ENCODE results near the gene DEAF1. TPM values are rescaled to one million over a fixed set of nuclear protein-coding genes. Genes with fewer than 3 reads are reported as not detected.
A peak's percentile ranks its signal among the peaks of the same experiment; 100 is the strongest.

DEAF1 gene
- total and polyA plus RNA-seq, 9 of the 15 experiments (the other 6 are each of a cell fraction or from before 2014, with no cell fraction given): 2.0 to 69.1 (median 26.8) TPM

DNA sequence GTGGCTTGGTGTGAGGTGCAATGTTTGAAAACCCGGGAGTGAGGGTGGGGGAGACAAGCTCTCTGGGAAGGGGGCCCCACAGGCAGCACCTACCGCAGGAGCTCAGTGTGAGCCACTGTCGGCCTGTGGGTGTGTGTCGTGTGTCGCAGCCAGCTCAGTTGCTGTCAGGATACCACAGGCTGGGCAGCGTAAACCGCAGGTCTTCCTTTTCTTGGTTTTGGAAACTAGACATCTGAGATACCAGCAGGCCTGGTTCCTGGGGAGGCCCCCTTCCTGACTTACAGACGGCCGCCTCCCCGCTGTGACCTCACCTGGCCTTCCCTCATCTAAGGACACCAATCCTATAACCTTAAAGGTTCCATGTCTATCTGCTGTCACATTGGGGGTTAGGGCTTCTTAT is 98.6 kb downstream of the DEAF1 start:
- CTCF ChIA-PET (ENCODE audit: low intra/inter-chr PET ratio): no interaction called here
- Histone ChIP-seq H3K4me3 (no peak overlapping the region), H3K9ac (ENCODE audit: insufficient read depth in 1 of 2, low read depth in 2 of 2, low read length in 2 of 2) (peak overlapping the region in 1 of 2 experiments; percentile 29; a peak in 1 of 4 replicates), H3K27me3 (ENCODE audit: control insufficient read depth in 2 of 2, insufficient read depth in 2 of 2, low read length in 2 of 2) (no peaks in the 10 kb centered on the region), H3K79me2 (ENCODE audit: control insufficient read depth, insufficient read depth, low read length) (no peaks in the 10 kb centered on the region; the same call in 1 of the 3 replicates), H2AFZ (ENCODE audit: low read depth, low read length) (no peak overlapping the region), H3K9me1 (ENCODE audit: control insufficient read depth, insufficient read depth, low read length) (no peaks in the 10 kb centered on the region), H3K36me3 (ENCODE audit: control insufficient read depth, insufficient read depth, low read length) (peaks cover 87% of the 10 kb centered on the region), H3K9me3 (replicated peaks; ENCODE audit: control insufficient read depth, insufficient read depth, low read depth, low read length) (no peaks in the 10 kb centered on the region), H4K20me1 (replicated peaks; ENCODE audit: control insufficient read depth, insufficient read depth, low read length) (no peaks in the 10 kb centered on the region), H3K4me2 (ENCODE audit: insufficient read depth, low read length) (no peak overlapping the region), H3K27ac (ENCODE audit: extremely low read depth, low read depth, low read length) (no peak overlapping the region), H3K4me1 (replicated peaks in 1 of 2; ENCODE audit: control insufficient read depth in 2 of 2, insufficient read depth in 2 of 2, low read length in 2 of 2) (peaks cover 0 to 17% of the 10 kb centered on the region in 2 experiments; a peak in 1 of 5 replicates)
- intact Hi-C loops (cut with micrococcal nuclease): no loop called here
- no peak for FAIRE-seq
- POLR2A ChIA-PET: interaction anchor here (0.7 to 1.7 kb wide), 3 partner anchors 9 to 48 kb away, joined by 3 to 4 read pairs (median 3); no protein-coding TSS in a partner anchor
- in situ Hi-C loops (cut with MboI): no loop called here
- no peak for DNase-seq (ENCODE audit: extremely low read depth in 1 of 4, low spot score in 3 of 4)
- no peak for ATAC-seq
- no TSS peak for BruUV-seq (replicated peaks)
- WGBS (ENCODE audit: insufficient coverage, low coverage, missing lambda C conversion rate): 96% methylated on average over 10 of the region's 10 CpGs
- TF ChIP-seq MED1 (CRISPR knock-in tag; IDR thresholded peaks at IDR 0.05; ENCODE audit: borderline replicate concordance) (no peak), ZNF347 (CRISPR knock-in tag; IDR thresholded peaks at IDR 0.05; ENCODE audit: low read depth) (no peak), SMAD1 (IDR thresholded peaks at IDR 0.05; ENCODE audit: low read depth, low read length, partially characterized antibody) (no peak), PHB (CRISPR knock-in tag; IDR thresholded peaks at IDR 0.05) (no peak), MYC (IDR thresholded peaks at IDR 0.05; ENCODE audit: low read depth, low read length) (no peak), MYC (CRISPR knock-in tag; IDR thresholded peaks at IDR 0.05; ENCODE audit: borderline replicate concordance, low read depth) (no peak), GTF3C2 (IDR thresholded peaks at IDR 0.05; ENCODE audit: borderline replicate concordance, extremely low read depth, insufficient read length) (no peak), ZNF561 (CRISPR knock-in tag; conservative IDR thresholded peaks at IDR 0.05) (no peak), ZNF407 (IDR thresholded peaks at IDR 0.05; ENCODE audit: low read depth) (no peak), ZNF175 (CRISPR knock-in tag; IDR thresholded peaks at IDR 0.05; ENCODE audit: low read depth) (no peak), PCBP2 (IDR thresholded peaks at IDR 0.05; ENCODE audit: low read depth, low read length, poor library complexity, severe bottlenecking) (no peak), POLR2H (tag; IDR thresholded peaks at IDR 0.05; ENCODE audit: low read depth) (no peak)
